GM23248 (cell line): ENCODE data around the gene DHX32.

Source experiments
- EZH2 ChIP-seq: fragments of 200-600 bp; sonication (generic); IDR thresholded peaks from 2 replicates; pipeline ENCODE4 v1.6.1; 2018; ENCODE audit warnings: antibody characterized with exemption, mild to moderate bottlenecking; ENCODE audit not compliant: insufficient read depth, poor library complexity, severe bottlenecking
- EZH2phosphoT487 ChIP-seq: fragments of 200-600 bp; sonication (generic); IDR thresholded peaks from 2 replicates; pipeline ENCODE4 v1.6.1; 2018; ENCODE audit warnings: antibody characterized with exemption, moderate library complexity, mild to moderate bottlenecking, low read depth; ENCODE audit not compliant: insufficient read depth

DNA sequence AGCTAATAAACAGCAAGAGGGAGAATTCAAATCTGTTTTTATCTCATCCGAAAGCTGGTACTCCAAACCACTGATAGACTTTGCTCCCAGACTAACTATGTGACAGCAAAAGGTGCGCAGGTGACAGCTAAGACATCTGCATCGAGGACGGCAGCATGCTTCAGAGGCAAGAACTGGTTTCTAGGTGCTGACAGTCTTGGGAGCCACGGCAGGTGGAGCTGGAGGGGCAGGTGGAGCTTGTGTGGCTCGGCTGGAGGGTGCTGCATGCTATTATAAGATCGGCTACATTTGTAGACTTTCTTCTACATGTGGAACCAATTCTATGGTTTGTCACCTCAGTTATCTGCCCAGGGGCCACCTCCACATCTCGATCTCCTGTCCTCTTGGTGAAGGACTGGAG, 83.7 kb downstream of the DHX32 start:
- TF ChIP-seq EZH2 (no peak), EZH2phosphoT487 (no peak)
